Inferior parietal cortex (tissue), 1 donor: ENCODE results near the gene LTBP2.
A peak's percentile ranks its signal among the peaks of the same experiment; 100 is the strongest.

Experiments
- DNase-seq: peaks from one replicate; pipeline ENCODE4 v3.0.0-alpha.2; 2016; ENCODE audit errors: extremely low spot score

The LTBP2 gene

GRCh38 chr14:74571901-74572725, 39.9 kb downstream of the LTBP2 start:
- DNase-seq: peak; percentile 11

- no peak for DNase-seq
Observed at GRCh38 chr14:74571441-74571841, 40.6 kb downstream of the LTBP2 start.

- no peak for DNase-seq
Observed at GRCh38 chr14:74570696-74571095, 41.3 kb downstream of the LTBP2 start.

GRCh38 chr14:74569806-74570591, 42.0 kb downstream of the LTBP2 start:
- DNase-seq: no peak

GRCh38 chr14:74569387-74569786, 42.6 kb downstream of the LTBP2 start:
- no peak for DNase-seq

GRCh38 chr14:74568911-74569310, 43.1 kb downstream of the LTBP2 start:
- no peak for DNase-seq

GRCh38 chr14:74568380-74568649, 43.7 kb downstream of the LTBP2 start:
- DNase-seq: no peak

- no peak for DNase-seq
Observed at GRCh38 chr14:74567646-74568379, 44.2 kb downstream of the LTBP2 start.

- DNase-seq: no peak
Observed at GRCh38 chr14:74567219-74567618, 44.8 kb downstream of the LTBP2 start.

GRCh38 chr14:74566174-74567141, 45.6 kb downstream of the LTBP2 start:
- DNase-seq: no peak

- DNase-seq: no peak
Observed at GRCh38 chr14:74563586-74564159, 48.4 kb downstream of the LTBP2 start.

GRCh38 chr14:74563233-74563585, 48.8 kb downstream of the LTBP2 start:
- no peak for DNase-seq

GRCh38 chr14:74562515-74563232, 49.4 kb downstream of the LTBP2 start:
- no peak for DNase-seq

- no peak for DNase-seq
Observed at GRCh38 chr14:74558655-74559054, 53.4 kb downstream of the LTBP2 start.

- no peak for DNase-seq
Observed at GRCh38 chr14:74557691-74558090, 54.3 kb downstream of the LTBP2 start.

GRCh38 chr14:74555476-74556050, 56.5 kb downstream of the LTBP2 start:
- DNase-seq: no peak

GRCh38 chr14:74554742-74555362, 57.2 kb downstream of the LTBP2 start:
- no peak for DNase-seq

GRCh38 chr14:74552623-74553022, 59.4 kb downstream of the LTBP2 start:
- DNase-seq: no peak
